Gastroesophageal sphincter (tissue), 4 donors: ENCODE measurements around the gene TMEM167B. TPM values are rescaled to one million over a fixed set of nuclear protein-coding genes. Genes with fewer than 3 reads are reported as not detected.
"Not testable (repeated sequence)": the region's sequence is repeated elsewhere in the genome, so short reads cannot be mapped to it uniquely, and the experiment has no call there.

Source experiments
- ATAC-seq: fragments of 150-250 bp; one replicate; pipeline ENCODE4 v1.9.1; 2016; ENCODE audit warnings: mild to moderate bottlenecking, moderate library complexity
- H3K27ac ChIP-seq, 4 donors: fragments of 200-600 bp; sonication (generic) in 3 of 4; 1 replicate in 3 of 4; 2 replicates in 1 of 4; pipeline ENCODE4 v1.5.1; 2016 to 2019
- H3K27me3 ChIP-seq: fragments of 200-600 bp; sonication (generic); one replicate; pipeline ENCODE4 v1.5.1; 2019
- H3K36me3 ChIP-seq, 2 donors: fragments of 200-600 bp; sonication (generic); one replicate each; pipeline ENCODE4 v1.5.1; 2019; ENCODE audit warnings: control low read depth in 1 of 2
- H3K4me1 ChIP-seq, 3 donors: fragments of 200-600 bp; sonication (generic); 1 replicate in 2 of 3; 2 replicates in 1 of 3; pipeline ENCODE4 v1.5.1; 2016 to 2019; ENCODE audit warnings: control low read depth in 2 of 3
- H3K4me3 ChIP-seq, 2 donors: fragments of 200-600 bp; sonication (generic); one replicate each; pipeline ENCODE4 v1.5.1; 2019; ENCODE audit warnings: mild to moderate bottlenecking in 1 of 2, moderate library complexity in 1 of 2
- H3K9me3 ChIP-seq, 3 donors: fragments of 200-600 bp; sonication (generic); one replicate each; pipeline ENCODE4 v1.5.1; 2017 to 2019; ENCODE audit warnings: control low read depth in 2 of 3
- CTCF ChIP-seq, 4 experiments: fragments of 200-600 bp in 2 of 4; fragments of 450-650 bp in 2 of 4; sonication (generic) in 1 of 4; IDR thresholded peaks; one replicate each; pipeline ENCODE4 v1.5.1; 2017 to 2019; ENCODE audit warnings: antibody characterized with exemption in 4 of 4, mild to moderate bottlenecking in 2 of 4, moderate library complexity in 2 of 4
- EP300 ChIP-seq: sonication (generic); formaldehyde crosslinking; IDR thresholded peaks from one replicate; pipeline ENCODE4 v1.6.1; 2017; ENCODE audit warnings: antibody characterized with exemption, mild to moderate bottlenecking
- POLR2A ChIP-seq, 2 donors: fragments of 450-650 bp; IDR thresholded peaks; one replicate each; pipeline ENCODE4 v1.6.1; 2017; ENCODE audit warnings: antibody characterized with exemption in 2 of 2, mild to moderate bottlenecking in 2 of 2, moderate library complexity in 1 of 2
- POLR2AphosphoS5 ChIP-seq: sonication (generic); formaldehyde crosslinking; IDR thresholded peaks from one replicate; pipeline ENCODE4 v1.6.1; 2017; ENCODE audit warnings: antibody characterized with exemption
- WGBS, 2 donors: methylation state at CpG; one replicate each; pipeline ENCODE4 v1.1.5; 2018; ENCODE audit warnings: low coverage in 1 of 2; 5-methylcytosine and 5-hydroxymethylcytosine counted together
- total RNA-seq, 4 donors: library from RNA; depleted of rRNA; stranded (reverse); fragments of >200 nt; gene quantifications; one replicate each; pipeline ENCODE4 v1.1.0, GENCODE V29; 2016

TMEM167B gene
- total RNA-seq, 4 donors from 2014 or later = 29.3 to 42.3 (median 31.7) TPM

DNA sequence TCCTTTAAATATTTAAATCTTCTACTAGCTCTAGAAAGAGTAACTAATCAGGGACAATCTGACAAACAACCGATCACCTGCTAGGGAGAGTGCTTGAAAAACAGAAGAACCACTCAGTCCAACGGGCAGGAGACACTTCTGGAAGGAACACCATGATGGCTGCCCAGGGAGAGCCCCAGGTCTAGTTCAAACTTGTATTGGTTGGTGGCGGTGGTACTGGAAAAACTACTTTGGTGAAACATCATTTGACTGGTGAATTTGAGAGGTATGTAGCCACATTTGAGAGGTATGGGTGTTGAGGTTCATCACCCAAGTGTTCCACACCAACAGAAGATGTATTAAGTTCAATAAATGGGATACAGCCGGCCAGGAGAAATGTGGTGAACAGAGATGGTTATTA lies 43.9 kb upstream of the TMEM167B start:
- no peak for ATAC-seq
- no peaks in the 10 kb centered on the region for H3K27me3 ChIP-seq
- no peak overlapping the region for H3K27ac ChIP-seq
- TF ChIP-seq EP300 = no peak
- no peak for TF ChIP-seq POLR2AphosphoS5
- no peak for TF ChIP-seq CTCF (IDR thresholded peaks at IDR 0.05)
- TF ChIP-seq POLR2A (IDR thresholded peaks at IDR 0.05) = no peak
- no peaks in the 10 kb centered on the region for H3K9me3 ChIP-seq
- no peak overlapping the region for H3K4me3 ChIP-seq
- 77 to 87% methylated on average over 3 to 4 of the region's 4 CpGs for WGBS, 2 donors
- H3K4me1 ChIP-seq = peaks cover 0 to 6% (median 0%) of the 10 kb centered on the region in 3 donors
- no peaks in the 10 kb centered on the region for H3K36me3 ChIP-seq

DNA sequence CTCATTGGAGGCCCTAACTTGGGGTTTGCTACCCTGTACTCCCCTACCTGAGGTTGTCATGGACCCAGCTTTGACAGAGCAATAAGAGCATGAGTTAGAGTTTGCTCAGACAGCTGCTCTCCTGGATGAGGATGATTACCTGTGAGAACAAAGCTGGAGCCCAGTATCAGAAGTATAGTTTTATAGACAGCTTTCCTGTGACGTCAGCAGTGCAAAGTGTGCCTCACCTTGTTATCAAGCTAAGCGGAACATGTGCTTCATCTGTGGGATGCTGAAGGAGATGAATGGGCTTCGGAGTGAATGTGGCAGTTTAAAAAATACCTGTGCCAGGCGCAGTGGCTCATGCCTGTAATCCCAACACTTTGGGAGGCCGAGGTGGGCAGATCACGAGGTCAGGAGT lies 43.2 kb upstream of the TMEM167B start:
- H3K4me3 ChIP-seq = no peak overlapping the region
- 87 to 90% methylated on average over 3 of the region's 6 CpGs for WGBS, 2 donors
- H3K27me3 ChIP-seq = no peaks in the 10 kb centered on the region
- no peak overlapping the region for H3K27ac ChIP-seq
- no peak for TF ChIP-seq CTCF (IDR thresholded peaks at IDR 0.05)
- no peaks in the 10 kb centered on the region for H3K36me3 ChIP-seq
- no peaks in the 10 kb centered on the region for H3K9me3 ChIP-seq
- no peak for ATAC-seq
- peaks cover 0 to 6% (median 0%) of the 10 kb centered on the region in 3 donors for H3K4me1 ChIP-seq

DNA sequence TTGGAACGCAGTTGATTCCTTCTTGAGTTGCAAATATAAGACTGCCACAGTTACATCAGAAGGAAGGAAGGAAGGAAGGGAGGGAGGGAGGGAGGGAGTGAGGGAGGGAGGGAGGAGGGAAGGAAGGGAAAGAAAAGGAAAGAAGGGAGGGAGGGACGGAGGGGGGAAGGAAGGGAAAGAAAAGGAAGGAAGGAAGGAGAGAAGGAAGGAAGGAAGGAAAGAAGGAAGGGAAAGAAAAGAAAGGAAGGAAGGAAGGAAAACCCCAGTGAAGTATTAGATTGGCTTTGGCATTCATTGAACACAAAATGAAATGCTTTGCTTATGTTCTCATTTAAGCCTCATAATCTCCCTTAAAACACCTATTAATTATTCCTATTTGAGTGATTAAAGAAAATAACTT lies 42.2 kb upstream of the TMEM167B start:
- Histone ChIP-seq H3K9me3 (no peaks in the 10 kb centered on the region), H3K27me3 (peaks cover 4% of the 10 kb centered on the region), H3K4me1 (no peaks in the 10 kb centered on the region), H3K36me3 (no peaks in the 10 kb centered on the region), H3K4me3 (no peak overlapping the region), H3K27ac (no peak overlapping the region)
- no peak for ATAC-seq
- TF ChIP-seq EP300 (no peak), POLR2AphosphoS5 (no peak), CTCF (IDR thresholded peaks at IDR 0.05) (no peak), POLR2A (IDR thresholded peaks at IDR 0.05) (no peak)
- 25 to 29% methylated on average over 1 to 2 of the region's 2 CpGs for WGBS, 2 donors

GRCh38 chr1:109050228-109050995 lies 40.2 kb upstream of the TMEM167B start:
- H3K9me3 ChIP-seq = no peaks in the 10 kb centered on the region
- TF ChIP-seq POLR2AphosphoS5 = no peak
- no peak for TF ChIP-seq CTCF (IDR thresholded peaks at IDR 0.05)
- no peak for TF ChIP-seq POLR2A (IDR thresholded peaks at IDR 0.05)
- TF ChIP-seq EP300 = no peak
- no peak overlapping the region for H3K4me3 ChIP-seq
- H3K27ac ChIP-seq = no peak overlapping the region
- ATAC-seq = no peak
- H3K27me3 ChIP-seq = peaks cover 4% of the 10 kb centered on the region
- no peaks in the 10 kb centered on the region for H3K36me3 ChIP-seq
- 61% methylated on average over 3 to 5 of the region's 7 CpGs for WGBS, 2 donors
- H3K4me1 ChIP-seq = no peaks in the 10 kb centered on the region

GRCh38 chr1:109052145-109052544 lies 38.4 kb upstream of the TMEM167B start:
- not testable (repeated sequence) for H3K4me3 ChIP-seq, ATAC-seq, H3K9me3 ChIP-seq, H3K36me3 ChIP-seq, H3K27ac ChIP-seq, H3K4me1 ChIP-seq, H3K27me3 ChIP-seq
- 100% methylated on average over 2 of the region's 3 CpGs; no CpG with 5 or more reads in 1 of the 2 donors for WGBS, 2 donors
